Measurements from ENCODE around the gene EXOC3.

DNA sequence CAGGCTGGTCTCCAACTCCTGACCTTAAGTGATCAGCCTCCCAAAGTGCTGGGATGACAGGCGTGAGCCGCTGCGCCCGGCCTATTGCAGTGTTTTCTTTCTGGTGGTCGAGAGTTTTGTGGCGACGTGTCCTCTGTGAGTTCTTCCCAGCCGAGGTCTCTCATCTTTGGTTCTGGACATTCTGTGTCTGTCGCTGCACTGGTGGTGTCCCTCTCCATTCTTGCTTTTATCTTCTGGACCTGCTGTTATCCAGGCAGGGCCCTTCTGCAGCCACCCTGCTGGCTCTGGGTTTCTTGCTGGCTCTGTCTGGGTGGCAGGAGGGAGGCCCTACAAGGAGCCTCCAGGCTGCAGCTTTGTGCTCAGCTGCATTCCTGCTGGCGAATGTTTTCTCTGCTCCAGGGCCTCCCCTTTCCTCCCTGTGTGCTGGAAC, 49.1 kb upstream of the EXOC3 start:
- TF ChIP-seq, protein P1, sequence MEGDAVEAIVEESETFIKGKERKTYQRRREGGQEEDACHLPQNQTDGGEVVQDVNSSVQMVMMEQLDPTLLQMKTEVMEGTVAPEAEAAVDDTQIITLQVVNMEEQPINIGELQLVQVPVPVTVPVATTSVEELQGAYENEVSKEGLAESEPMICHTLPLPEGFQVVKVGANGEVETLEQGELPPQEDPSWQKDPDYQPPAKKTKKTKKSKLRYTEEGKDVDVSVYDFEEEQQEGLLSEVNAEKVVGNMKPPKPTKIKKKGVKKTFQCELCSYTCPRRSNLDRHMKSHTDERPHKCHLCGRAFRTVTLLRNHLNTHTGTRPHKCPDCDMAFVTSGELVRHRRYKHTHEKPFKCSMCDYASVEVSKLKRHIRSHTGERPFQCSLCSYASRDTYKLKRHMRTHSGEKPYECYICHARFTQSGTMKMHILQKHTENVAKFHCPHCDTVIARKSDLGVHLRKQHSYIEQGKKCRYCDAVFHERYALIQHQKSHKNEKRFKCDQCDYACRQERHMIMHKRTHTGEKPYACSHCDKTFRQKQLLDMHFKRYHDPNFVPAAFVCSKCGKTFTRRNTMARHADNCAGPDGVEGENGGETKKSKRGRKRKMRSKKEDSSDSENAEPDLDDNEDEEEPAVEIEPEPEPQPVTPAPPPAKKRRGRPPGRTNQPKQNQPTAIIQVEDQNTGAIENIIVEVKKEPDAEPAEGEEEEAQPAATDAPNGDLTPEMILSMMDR (IDR thresholded peaks at IDR 0.05), result no peak
- TF ChIP-seq POLR2A (IDR thresholded peaks at IDR 0.05) (no peak), POLR2AphosphoS5 (IDR thresholded peaks at IDR 0.05) (no peak), EP300 (IDR thresholded peaks at IDR 0.05; ENCODE audit: low read depth) (no peak)

All from transverse colon (tissue), 4 donors.